Ovary (tissue), 3 donors: Measurements from ENCODE around the gene SLC39A13.
"Not testable (repeated sequence)": the region's sequence is repeated elsewhere in the genome, so short reads cannot be mapped to it uniquely, and the experiment has no call there.

ENCODE experiments used
- EP300 ChIP-seq: sonication (generic); formaldehyde crosslinking; IDR thresholded peaks from one replicate; pipeline ENCODE4 v1.6.1; 2017; ENCODE audit warnings: antibody characterized with exemption
- POLR2A ChIP-seq: fragments of 450-650 bp; IDR thresholded peaks from one replicate; pipeline ENCODE4 v1.6.1; 2017; ENCODE audit warnings: antibody characterized with exemption, mild to moderate bottlenecking, moderate library complexity
- TF ChIP-seq, protein P1 (sequence below), 3 donors: fragments of 450-650 bp in 2 of 3; fragments of 200-600 bp in 1 of 3; IDR thresholded peaks; one replicate each; pipeline versions ENCODE4 v1.5.1 to v1.8.0; 2016 to 2022; ENCODE audit warnings: antibody characterized with exemption in 3 of 3, mild to moderate bottlenecking in 1 of 3
- donor health status: DM: no; HTN: no; CAD: no.

DNA sequence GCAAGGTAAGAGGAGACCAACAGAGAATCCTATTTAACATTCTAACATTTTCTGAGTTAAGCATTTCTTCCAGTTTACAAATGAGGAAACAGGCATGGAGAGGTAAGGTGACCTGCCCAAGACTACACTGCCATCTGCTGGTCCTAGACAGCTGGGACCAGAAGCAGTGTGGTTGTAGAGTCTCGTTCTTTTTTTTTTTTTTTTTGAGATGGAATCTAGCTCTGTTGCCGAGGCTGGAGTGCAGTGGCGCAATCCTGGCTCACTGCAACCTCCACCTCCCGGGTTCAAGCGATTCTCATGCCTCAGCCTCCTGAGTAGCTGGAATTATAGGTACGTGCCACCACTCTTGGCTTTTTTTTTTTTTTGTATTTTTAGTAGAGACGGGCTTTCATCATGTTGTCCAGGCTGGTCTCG lies 45.9 kb downstream of the SLC39A13 start:
- TF ChIP-seq, protein P1, sequence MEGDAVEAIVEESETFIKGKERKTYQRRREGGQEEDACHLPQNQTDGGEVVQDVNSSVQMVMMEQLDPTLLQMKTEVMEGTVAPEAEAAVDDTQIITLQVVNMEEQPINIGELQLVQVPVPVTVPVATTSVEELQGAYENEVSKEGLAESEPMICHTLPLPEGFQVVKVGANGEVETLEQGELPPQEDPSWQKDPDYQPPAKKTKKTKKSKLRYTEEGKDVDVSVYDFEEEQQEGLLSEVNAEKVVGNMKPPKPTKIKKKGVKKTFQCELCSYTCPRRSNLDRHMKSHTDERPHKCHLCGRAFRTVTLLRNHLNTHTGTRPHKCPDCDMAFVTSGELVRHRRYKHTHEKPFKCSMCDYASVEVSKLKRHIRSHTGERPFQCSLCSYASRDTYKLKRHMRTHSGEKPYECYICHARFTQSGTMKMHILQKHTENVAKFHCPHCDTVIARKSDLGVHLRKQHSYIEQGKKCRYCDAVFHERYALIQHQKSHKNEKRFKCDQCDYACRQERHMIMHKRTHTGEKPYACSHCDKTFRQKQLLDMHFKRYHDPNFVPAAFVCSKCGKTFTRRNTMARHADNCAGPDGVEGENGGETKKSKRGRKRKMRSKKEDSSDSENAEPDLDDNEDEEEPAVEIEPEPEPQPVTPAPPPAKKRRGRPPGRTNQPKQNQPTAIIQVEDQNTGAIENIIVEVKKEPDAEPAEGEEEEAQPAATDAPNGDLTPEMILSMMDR (IDR thresholded peaks at IDR 0.05) = peak; percentile 52 to 56 (median 55)
- not testable (repeated sequence) for TF ChIP-seq POLR2A, EP300
